Measurements from ENCODE around the gene PRPF40A.

PRPF40A gene

DNA sequence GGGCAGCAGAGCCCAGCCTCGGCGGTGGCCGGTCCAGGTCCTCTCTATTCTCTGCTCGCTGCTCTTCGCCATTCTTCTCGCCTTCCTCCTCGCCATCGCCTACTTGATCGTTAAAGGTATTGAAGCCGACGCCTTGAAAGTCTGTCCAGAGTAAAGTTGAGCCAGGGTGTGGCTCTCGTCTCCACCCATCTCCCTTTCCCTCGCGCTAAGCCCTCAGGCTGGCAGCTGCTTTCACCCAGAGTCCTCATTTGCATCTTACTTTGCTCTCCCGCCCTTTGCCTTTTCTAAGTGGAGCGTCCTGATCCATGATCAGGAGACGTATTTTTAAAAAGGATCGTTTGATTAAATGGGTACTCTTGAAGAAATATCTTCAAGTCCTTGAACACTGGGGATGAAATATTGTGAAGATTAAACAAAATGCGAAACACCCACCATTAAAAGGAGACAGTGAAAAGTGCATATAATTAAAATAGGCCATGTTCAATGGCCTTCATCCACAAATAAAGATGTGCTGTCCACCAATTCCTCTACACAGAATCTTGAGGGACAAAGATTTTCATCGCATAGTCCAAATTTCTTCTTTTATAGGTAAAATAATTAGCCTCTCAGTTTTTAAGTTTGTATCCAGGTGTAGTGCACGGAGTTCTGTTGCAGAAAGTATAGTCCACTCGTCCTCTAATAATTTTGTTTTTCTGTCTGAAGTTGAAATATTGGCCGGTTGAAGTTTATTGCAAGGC, 1.8 kb upstream of the PRPF40A start:
- peaks cover 72% of the 10 kb centered on the region for H3K4me1 ChIP-seq (ENCODE audit: insufficient read depth, low read length, poor library complexity, severe bottlenecking)
- no peaks in the 10 kb centered on the region for H3K27me3 ChIP-seq (ENCODE audit: insufficient read depth, low read length, poor library complexity, severe bottlenecking)
- H3K9ac ChIP-seq (ENCODE audit: low read depth, low read length, poor library complexity, severe bottlenecking): peak overlapping the region; percentile 87
- H3K4me2 ChIP-seq (ENCODE audit: low read depth, low read length, poor library complexity, severe bottlenecking): peak overlapping the region; percentile 74
- H3K9me2 ChIP-seq (replicated peaks; ENCODE audit: low read depth, low read length): no peaks in the 10 kb centered on the region
- peaks cover 1% of the 10 kb centered on the region; the same call in 1 of the 2 replicates for H3K36me3 ChIP-seq (ENCODE audit: insufficient read depth, low read length)
- peaks cover 85% of the 10 kb centered on the region for H3K79me2 ChIP-seq (ENCODE audit: insufficient read depth, low read length)
- no peaks in the 10 kb centered on the region for H3F3A ChIP-seq (ENCODE audit: low read depth)
- TF ChIP-seq, protein P1, sequence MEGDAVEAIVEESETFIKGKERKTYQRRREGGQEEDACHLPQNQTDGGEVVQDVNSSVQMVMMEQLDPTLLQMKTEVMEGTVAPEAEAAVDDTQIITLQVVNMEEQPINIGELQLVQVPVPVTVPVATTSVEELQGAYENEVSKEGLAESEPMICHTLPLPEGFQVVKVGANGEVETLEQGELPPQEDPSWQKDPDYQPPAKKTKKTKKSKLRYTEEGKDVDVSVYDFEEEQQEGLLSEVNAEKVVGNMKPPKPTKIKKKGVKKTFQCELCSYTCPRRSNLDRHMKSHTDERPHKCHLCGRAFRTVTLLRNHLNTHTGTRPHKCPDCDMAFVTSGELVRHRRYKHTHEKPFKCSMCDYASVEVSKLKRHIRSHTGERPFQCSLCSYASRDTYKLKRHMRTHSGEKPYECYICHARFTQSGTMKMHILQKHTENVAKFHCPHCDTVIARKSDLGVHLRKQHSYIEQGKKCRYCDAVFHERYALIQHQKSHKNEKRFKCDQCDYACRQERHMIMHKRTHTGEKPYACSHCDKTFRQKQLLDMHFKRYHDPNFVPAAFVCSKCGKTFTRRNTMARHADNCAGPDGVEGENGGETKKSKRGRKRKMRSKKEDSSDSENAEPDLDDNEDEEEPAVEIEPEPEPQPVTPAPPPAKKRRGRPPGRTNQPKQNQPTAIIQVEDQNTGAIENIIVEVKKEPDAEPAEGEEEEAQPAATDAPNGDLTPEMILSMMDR (conservative IDR thresholded peaks at IDR 0.05; ENCODE audit: low read length): no peak
- TF ChIP-seq EZH2phosphoT487 (IDR thresholded peaks at IDR 0.05; ENCODE audit: borderline replicate concordance): no peak
- H3K9me3 ChIP-seq (ENCODE audit: insufficient read depth, low read depth, low read length): no peaks in the 10 kb centered on the region
- peak overlapping the region; percentile 93 for H3K4me3 ChIP-seq (ENCODE audit: low read length, poor library complexity, severe bottlenecking)
- H2AFZ ChIP-seq (ENCODE audit: low read length): peak overlapping the region; percentile 96
- H4K20me1 ChIP-seq (ENCODE audit: insufficient read depth, low read length, poor library complexity, severe bottlenecking): peaks cover 82% of the 10 kb centered on the region

DNA sequence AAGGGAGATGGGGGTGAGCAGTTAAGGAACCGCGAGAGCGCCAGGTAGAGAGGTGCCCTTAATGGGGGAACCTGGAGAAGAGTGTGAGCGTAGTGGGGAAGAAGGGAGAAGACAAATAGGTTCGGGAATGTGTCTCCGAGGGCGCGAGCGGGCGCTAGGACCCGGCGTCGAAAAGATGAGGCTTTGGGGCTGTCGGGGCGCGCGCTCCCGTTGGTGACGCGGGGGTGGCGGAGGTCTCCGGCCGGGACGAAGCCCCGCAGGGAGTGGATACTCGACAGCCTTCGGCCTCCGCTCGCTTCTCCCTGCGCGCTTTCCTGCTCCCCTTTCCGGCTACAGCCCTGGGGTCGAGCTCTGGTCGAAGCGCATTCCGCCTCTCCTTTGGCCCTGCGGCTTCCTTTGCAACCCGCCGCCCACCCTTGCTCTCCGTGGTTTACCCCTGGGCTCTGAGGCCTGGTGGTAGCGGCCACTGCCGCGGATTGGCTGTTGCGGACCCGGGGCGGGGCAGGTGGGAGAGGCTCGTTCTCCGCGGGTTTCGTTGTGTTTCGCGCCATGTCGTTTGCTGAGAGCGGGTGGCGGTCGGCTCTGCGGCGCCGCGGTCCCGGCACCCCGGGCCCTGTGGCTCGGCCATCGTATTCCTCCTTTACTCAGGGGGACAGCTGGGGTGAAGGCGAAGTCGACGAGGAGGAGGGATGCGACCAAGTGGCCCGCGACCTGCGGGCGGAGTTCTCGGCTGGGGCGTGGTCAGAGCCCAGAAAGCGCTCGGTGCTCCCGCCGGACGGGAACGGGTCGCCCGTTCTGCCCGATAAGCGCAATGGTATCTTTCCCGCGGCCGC, 1.0 kb upstream of the PRPF40A start, which contains the start of gene ARL6IP6:
TSS of gene ARL6IP6 (plus strand) at position 545 of the 833 bp plus-strand sequence. CDS start at position 550, 5 bp downstream.
- Histone ChIP-seq H3K4me2 (ENCODE audit: low read depth, low read length, poor library complexity, severe bottlenecking) (peak within 1 kb of the TSS; percentile 74), H3K9me2 (replicated peaks; ENCODE audit: low read depth, low read length) (no peaks in the 10 kb centered on the region), H2AFZ (ENCODE audit: low read length) (peak within 1 kb of the TSS; percentile 96), H3K79me2 (ENCODE audit: insufficient read depth, low read length) (peaks cover 85% of the 10 kb centered on the region), H4K20me1 (ENCODE audit: insufficient read depth, low read length, poor library complexity, severe bottlenecking) (peaks cover 82% of the 10 kb centered on the region), H3K27me3 (ENCODE audit: insufficient read depth, low read length, poor library complexity, severe bottlenecking) (no peaks in the 10 kb centered on the region), H3K9ac (ENCODE audit: low read depth, low read length, poor library complexity, severe bottlenecking) (peak within 1 kb of the TSS; percentile 87), H3K9me3 (ENCODE audit: insufficient read depth, low read depth, low read length) (no peaks in the 10 kb centered on the region), H3K4me1 (ENCODE audit: insufficient read depth, low read length, poor library complexity, severe bottlenecking) (peaks cover 71% of the 10 kb centered on the region), H3K4me3 (ENCODE audit: low read length, poor library complexity, severe bottlenecking) (peak within 1 kb of the TSS; percentile 93), H3K36me3 (ENCODE audit: insufficient read depth, low read length) (peaks cover 8% of the 10 kb centered on the region; the same call in 1 of the 2 replicates), H3F3A (ENCODE audit: low read depth) (no peaks in the 10 kb centered on the region)
- no peak for TF ChIP-seq EZH2phosphoT487 (IDR thresholded peaks at IDR 0.05; ENCODE audit: borderline replicate concordance)
- TF ChIP-seq, protein P1 (conservative IDR thresholded peaks at IDR 0.05; ENCODE audit: low read length): no peak

DNA sequence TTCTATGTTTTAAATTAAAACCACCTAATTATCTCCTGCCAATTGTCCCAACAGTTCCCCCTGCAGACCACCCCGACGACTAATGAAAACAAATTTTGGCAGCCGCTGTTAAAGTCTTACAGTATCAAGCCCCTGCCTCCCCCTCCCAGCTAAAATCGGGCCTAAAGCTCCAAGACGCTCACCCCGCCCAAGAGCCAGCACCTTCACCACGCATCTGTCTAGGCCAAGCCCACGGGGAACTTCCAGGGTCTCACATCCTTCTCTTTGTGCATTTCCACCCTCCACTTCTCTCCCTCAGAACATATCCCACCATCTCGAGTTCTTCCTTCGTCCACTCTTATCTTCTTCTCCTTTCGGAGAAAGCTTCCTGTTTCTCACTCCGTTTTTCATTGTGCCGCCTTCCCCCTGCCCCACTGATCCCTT, 445 bp downstream of the PRPF40A start:
- Histone ChIP-seq H4K20me1 (ENCODE audit: insufficient read depth, low read length, poor library complexity, severe bottlenecking) (peaks cover 86% of the 10 kb centered on the region), H2AFZ (ENCODE audit: low read length) (peak overlapping the region; percentile 78), H3K36me3 (ENCODE audit: insufficient read depth, low read length) (peaks cover 20% of the 10 kb centered on the region; the same call in 1 of the 2 replicates)

More for the DNA sequence above, 445 bp downstream of the PRPF40A start:
- TF ChIP-seq, protein P1 (conservative IDR thresholded peaks at IDR 0.05; ENCODE audit: low read length): no peak
- no peak for TF ChIP-seq EZH2phosphoT487 (IDR thresholded peaks at IDR 0.05; ENCODE audit: borderline replicate concordance)
- Histone ChIP-seq H3K4me2 (ENCODE audit: low read depth, low read length, poor library complexity, severe bottlenecking) (peak overlapping the region; percentile 95), H3F3A (ENCODE audit: low read depth) (no peaks in the 10 kb centered on the region), H3K4me3 (ENCODE audit: low read length, poor library complexity, severe bottlenecking) (peak overlapping the region; percentile 93), H3K9ac (ENCODE audit: low read depth, low read length, poor library complexity, severe bottlenecking) (peak overlapping the region; percentile 87), H3K9me3 (ENCODE audit: insufficient read depth, low read depth, low read length) (no peaks in the 10 kb centered on the region), H3K79me2 (ENCODE audit: insufficient read depth, low read length) (peaks cover 85% of the 10 kb centered on the region), H3K27me3 (ENCODE audit: insufficient read depth, low read length, poor library complexity, severe bottlenecking) (no peaks in the 10 kb centered on the region), H3K4me1 (ENCODE audit: insufficient read depth, low read length, poor library complexity, severe bottlenecking) (peaks cover 62% of the 10 kb centered on the region), H3K9me2 (replicated peaks; ENCODE audit: low read depth, low read length) (no peaks in the 10 kb centered on the region)

Data from Loucy (cell line).